SK-N-SH (cell line): ENCODE measurements around the gene SURF1.

Experiments
- CTCF ChIP-seq: fragments of 200-600 bp; sonication (generic); IDR thresholded peaks from 2 replicates; pipeline ENCODE4 v1.6.1; 2017; ENCODE audit warnings: antibody characterized with exemption, mild to moderate bottlenecking, moderate library complexity
- MXI1 ChIP-seq: IDR thresholded peaks from 2 replicates; pipeline ENCODE4 v1.6.1; 2012; ENCODE audit warnings: mild to moderate bottlenecking, low read depth, low read length, improper control_type of control experiment
- RXRA ChIP-seq: IDR thresholded peaks from 2 replicates; pipeline ENCODE4 v1.4.0; 2012; ENCODE audit warnings: low read depth, mild to moderate bottlenecking, borderline replicate concordance
- TAF1 ChIP-seq: IDR thresholded peaks from 2 replicates; pipeline ENCODE4 v1.6.1; 2012; ENCODE audit warnings: low read depth, mild to moderate bottlenecking, low read length, moderate library complexity, borderline replicate concordance
- ZBTB33 ChIP-seq: IDR thresholded peaks from 2 replicates; pipeline ENCODE4 v1.4.0; 2012; ENCODE audit warnings: low read depth, borderline replicate concordance
- TF ChIP-seq, protein P1 (sequence below): IDR thresholded peaks from 2 replicates; pipeline ENCODE4 v1.4.0; 2012; ENCODE audit warnings: low read depth

GRCh38 chr9:133401588-133401987 is 45.3 kb upstream of the SURF1 start:
- TF ChIP-seq ZBTB33 (no peak), RXRA (no peak), CTCF (no peak), MXI1 (no peak), TAF1 (no peak)
- TF ChIP-seq, protein P1, sequence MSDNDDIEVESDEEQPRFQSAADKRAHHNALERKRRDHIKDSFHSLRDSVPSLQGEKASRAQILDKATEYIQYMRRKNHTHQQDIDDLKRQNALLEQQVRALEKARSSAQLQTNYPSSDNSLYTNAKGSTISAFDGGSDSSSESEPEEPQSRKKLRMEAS, result no peak
